ENCODE measurements around the gene GRK1.

The GRK1 gene

DNA sequence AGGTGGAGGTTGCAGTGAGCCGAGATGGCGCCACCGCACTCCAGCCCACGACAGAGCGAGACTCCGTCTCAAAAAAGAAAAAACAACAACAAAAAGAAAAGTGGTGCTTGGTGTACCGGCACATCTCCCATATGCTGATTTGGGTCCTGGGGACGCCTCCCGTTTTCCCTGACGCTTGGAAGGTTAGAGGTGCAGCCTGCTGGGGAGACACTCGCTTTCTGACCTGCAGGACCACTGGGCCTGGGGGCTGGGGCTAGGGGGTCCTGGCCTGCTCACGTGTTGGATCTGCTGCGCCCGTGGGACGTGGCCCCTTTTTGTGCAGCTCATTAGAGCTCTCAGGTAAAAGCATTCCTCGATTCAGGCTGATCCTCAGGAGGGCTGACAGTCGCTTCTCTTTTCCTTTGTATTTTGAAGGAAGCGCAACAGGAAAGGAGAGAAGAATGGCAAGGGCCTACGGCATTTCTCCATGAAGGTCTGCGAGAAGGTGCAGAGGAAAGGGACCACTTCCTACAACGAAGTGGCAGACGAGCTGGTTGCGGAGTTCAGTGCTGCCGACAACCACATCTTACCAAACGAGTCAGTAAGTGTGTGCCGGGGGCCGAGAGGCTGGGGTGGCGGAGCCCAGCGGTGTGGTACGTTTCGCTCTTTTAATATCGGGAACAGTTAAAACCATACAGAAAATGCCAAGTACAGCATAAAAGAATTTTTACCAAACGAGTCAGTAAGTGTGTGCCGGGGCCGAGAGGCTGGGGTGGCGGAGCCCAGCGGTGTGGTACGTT, 34.1 kb upstream of the GRK1 start:
- no peak for DNase-seq (ENCODE audit: low read depth in 1 of 2, low spot score in 1 of 2)

DNA sequence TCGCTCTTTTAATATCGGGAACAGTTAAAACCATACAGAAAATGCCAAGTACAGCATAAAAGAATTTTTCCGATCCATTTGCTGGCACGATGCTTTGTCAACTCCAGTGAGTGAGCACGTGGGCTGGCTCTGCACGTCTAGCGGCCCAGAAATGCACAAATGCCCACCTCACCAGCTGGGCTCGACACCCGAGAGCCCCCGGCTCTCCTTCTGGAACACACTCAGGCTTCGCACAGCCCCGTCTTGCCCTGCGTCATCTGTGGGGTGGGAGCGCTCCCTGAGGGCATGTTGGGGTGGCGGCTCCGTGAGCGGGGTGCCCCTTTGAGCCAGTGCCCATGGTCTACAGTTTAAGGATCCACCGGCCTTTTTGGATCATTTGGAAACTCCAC, 33.5 kb upstream of the GRK1 start:
- no peak for DNase-seq (ENCODE audit: low read depth in 1 of 2, low spot score in 1 of 2)

DNA sequence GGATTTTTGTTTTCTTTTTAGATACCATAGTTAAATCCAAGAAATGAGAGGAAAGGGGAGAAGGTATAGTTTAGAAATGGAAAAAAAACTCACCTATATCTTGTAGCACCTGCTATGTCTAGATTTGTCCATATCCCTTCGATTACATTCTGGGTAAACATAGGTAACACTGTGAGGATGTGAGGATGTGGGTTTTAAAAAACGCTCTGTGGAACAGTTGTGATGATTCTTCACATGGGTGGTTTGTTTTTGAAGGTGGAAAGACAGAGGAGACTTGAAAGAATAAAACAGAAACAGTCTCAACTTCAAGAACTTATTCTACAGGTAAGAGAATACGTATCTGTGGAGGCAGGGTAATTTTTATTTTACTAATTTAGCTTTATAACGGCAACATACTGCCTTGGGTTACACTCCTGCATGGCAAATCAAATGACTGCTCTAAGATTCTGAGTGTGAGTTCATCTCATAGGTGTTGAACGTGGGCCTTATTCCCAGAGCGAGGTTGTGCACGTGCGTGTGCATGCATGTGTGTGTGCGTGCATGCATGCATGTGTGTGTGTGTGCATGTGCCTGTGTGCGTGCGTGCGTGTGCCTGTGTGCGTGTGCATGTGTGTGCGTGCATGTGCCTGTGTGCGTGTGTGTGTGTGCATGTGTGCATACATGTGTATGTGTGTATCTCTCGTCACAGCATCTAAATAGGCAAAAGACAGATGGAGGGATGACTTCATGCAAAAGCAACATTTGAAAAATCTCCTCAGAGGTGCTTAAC, 32.6 kb upstream of the GRK1 start:
- no peak for DNase-seq (ENCODE audit: low read depth in 1 of 2, low spot score in 1 of 2)

DNA sequence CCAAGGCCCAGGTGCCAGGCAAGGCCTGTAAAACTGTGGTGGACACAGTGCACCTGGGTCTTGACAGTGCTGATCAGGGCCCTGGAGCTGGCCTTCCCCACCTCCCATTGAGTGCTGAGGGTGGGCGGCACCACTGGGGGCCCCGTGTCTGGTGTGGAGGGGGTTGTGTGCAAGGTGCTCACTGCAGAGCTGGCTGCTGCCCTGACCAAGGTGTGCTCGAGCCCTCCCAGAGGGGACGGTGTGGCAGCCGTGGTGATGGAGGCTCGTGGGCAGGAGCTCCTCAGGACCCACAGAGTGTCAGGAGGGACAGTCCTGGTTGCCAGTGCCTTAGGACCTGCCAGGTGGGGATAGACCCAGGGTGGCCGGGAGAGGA, 32.0 kb upstream of the GRK1 start:
- no peak for DNase-seq (ENCODE audit: low read depth in 1 of 2, low spot score in 1 of 2)

DNA sequence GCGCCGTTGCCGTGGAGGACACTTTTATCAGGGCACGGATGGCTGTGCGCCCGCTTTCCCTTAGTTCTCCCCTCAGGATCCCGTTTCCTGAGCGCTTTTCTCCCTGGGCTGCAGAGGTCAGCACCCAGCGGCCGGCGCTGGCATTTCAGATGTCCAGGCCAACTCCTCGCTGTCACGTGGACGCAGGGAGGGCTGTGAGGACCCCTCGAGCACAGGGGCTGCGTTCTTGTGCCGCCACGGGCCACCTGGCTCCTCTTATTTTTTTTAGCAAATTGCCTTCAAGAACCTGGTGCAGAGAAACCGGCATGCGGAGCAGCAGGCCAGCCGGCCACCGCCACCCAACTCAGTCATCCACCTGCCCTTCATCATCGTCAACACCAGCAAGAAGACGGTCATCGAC, 31.3 kb upstream of the GRK1 start:
- no peak for DNase-seq (ENCODE audit: low read depth in 1 of 2, low spot score in 1 of 2)

DNA sequence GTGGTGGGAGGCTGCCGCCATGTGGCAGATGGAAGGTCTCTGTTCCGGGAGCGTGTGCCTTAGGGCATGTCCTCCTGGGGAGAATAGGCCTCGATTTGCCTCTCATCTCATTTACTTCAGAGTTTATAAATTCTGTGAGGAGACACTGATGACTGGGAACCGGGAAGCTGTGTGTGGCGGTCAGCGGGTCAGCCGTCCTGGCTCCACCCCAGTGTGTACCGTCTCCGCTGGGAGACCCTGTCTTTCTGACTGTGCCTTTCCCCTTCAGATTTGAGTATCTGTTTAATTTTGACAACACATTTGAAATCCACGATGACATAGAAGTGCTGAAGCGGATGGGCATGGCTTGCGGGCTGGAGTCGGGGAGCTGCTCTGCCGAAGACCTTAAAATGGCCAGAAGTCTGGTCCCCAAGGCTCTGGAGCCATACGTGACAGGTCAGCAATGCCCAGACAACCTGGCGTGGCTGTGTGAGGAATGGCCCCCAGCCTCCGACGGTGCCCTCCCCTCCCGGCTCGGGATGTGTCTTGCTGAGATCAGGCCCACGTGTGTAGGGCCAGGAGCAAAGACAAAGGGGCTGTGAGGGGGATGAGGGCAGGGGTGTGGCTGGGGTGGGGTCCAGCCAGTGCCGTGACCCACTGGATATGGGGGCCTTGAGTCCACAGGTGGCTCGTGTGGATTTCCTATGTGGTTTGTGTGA, 30.6 kb upstream of the GRK1 start:
- DNase-seq (ENCODE audit: low read depth in 1 of 2, low spot score in 1 of 2), result no peak

DNA sequence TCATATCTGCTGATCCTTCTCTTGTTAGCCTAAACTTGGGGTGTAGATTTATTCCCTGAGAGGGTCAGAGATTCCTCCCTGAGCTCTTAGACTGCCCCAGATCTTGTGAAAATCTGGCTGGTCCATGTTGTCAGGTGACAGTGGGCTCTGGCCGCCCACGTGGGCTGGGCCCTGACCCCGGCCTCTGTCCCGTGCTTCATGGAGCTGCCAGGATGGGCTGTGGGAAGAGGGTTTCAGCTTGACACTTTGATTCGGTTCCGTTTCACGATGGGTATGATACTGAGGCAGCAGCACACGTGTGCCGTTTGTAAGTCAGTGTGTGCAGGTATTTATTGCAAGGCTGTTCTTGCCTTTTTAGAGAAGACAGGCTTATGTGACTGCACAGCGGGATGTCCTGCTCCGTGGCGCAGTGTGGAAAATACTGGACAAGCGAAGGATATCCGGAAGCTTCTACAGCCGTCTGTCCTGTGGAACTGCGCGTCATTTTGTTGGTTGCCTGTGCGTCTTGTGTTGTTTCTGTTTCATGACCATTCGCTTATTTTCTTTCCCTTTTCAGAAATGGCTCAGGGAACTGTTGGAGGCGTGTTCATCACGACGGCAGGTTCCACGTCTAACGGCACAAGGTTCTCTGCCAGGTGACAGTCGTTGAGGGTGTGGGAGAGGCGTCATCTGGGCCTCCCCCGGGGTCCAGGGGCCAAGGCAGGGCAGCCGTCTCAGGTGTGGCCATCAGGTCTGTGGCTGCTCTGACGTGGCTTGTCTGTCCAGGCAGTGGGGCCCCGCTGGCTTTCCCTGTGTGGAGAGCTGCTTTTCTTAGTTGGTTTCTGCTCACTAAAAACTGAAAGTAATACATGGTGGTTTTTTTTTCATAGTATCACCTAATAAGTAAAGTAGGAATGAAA, 29.5 kb upstream of the GRK1 start:
- DNase-seq (ENCODE audit: low read depth in 1 of 2, low spot score in 1 of 2), result no peak

DNA sequence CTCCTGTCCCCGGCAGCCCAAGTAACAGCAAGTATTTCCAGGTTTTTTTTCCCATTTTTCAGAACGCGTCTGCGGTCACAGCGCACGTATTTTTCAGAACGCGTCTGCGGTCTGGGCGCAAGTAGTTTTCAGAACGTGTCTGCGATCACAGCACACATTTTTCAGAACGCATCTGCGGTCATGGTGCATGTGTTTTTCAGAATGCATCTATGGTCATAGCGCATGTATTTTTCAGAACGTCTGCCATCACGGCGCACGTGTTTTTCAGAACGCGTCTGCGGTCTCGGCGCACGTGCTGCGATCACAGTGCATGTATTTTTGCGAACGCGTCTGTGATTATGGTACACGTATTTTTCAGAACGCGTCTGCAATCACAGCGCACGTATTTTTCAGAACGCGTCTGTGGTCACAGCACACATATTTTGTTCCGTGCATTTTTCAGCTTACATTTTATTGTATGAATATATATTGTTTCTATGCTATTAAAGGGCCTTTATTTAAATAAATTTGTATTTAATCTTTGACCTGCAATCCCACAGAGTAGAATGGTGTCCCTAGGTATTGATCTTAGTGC, 28.8 kb upstream of the GRK1 start:
- DNase-seq (ENCODE audit: low read depth in 1 of 2, low spot score in 1 of 2), result no peak

DNA sequence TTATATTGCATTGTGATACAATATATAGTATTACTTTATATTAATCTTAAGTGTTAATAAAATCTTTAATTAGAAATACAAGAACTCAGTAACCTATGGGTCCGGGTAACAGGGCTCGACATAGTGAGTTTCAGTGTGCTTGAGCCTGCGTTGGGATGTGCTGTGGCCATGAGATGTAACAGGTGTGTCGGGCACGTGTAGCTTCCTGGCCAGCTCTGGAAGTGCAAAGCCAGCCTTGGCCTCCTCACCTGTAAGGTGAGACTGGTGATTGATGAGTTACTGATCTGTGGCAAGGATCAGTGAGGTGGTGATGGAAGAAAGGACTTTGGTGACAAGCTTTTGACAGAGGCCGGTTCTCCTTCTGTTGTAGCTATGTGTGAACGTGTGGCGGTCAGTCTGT, 28.2 kb upstream of the GRK1 start:
- no peak for DNase-seq (ENCODE audit: low read depth in 1 of 2, low spot score in 1 of 2)

DNA sequence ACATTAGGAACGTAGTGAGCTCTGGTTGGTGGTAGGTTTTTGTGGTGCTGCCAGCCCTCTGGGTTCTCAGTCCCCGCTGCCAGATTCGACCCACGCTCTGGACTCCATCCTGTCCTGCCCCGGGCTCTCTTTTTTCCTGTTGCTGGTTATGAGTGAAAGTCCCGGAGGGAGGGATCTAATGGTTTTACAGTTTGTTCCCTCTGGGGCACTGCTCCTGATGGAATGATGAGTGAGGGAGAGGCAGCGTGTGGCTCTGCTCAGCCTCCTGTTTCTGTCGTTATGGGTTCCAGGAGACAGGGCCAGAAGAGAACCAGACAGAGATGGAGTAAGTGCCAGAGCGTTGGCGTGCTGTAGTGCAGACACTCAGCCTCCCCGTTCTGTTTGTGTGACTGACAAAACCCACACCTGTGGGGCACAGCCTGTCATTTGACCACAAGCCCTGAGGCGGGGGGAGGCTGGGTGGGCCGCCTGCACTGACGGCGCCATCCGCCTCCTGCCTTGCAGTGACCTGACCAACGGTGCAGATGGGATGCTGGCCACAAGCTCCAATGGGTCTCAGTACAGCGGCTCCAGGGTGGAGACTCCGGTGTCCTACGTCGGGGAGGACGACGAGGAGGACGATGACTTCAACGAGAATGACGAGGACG, 27.3 kb upstream of the GRK1 start:
- DNase-seq (ENCODE audit: low read depth in 1 of 2, low spot score in 1 of 2), result no peak

DNA sequence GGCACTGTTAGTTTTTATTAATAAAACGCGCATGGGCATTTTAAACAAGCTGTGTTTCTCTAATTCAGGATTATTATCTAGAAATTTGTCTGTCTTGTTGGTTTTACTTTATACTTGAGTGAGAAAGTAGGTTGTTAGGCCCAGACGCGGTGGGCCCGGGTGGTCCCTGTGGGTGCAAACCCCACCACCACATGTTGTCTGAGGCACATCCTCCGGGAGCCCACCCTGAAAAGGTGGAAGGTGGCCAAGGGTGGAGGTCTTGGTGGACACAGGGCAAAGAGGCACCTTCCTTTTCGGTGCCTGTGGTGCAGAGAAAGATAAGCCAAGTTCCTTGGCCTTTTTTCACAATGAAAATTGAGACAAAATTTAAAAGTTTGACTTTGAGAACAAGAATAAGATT, 25.6 kb upstream of the GRK1 start:
- no peak for DNase-seq (ENCODE audit: low read depth in 1 of 2, low spot score in 1 of 2)

DNA sequence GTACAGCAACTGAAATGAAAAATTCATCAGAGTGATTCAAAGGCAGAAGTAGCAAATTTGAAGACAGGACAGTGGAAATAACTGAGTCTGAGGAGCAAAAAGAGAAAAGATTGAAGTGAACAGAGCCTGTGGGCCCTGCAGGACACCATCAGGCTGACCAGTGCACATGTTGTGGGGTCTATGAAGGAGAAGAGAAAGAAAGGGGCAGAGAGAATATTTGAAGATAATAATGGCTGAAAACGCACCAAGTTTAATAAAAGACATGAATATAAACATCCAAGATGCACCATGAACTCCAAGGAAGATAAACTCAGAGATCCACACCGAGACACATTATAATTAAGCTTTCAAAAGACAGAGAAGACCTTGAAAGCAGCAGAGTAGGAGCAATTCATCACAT, 24.5 kb upstream of the GRK1 start:
- no peak for DNase-seq (ENCODE audit: low read depth in 1 of 2, low spot score in 1 of 2)

DNA sequence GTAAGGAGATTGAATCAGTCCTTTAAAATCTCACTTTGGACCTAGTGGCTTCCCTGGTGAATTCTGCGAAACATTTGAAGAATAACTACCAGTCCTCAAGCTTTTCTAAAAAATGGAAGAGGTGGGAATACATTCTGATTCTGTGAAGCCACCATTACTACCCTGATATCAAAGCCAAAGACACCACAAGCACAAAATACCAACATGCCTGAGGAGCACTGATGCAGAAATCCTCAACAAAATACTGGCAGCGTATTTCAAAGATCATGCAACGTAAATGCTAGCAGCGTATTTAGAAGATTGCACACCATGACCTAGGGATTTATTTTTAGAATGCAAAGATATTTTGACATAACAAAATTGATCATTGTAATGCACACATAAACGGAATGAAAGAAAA, 23.4 kb upstream of the GRK1 start:
- no peak for DNase-seq (ENCODE audit: low read depth in 1 of 2, low spot score in 1 of 2)

DNA sequence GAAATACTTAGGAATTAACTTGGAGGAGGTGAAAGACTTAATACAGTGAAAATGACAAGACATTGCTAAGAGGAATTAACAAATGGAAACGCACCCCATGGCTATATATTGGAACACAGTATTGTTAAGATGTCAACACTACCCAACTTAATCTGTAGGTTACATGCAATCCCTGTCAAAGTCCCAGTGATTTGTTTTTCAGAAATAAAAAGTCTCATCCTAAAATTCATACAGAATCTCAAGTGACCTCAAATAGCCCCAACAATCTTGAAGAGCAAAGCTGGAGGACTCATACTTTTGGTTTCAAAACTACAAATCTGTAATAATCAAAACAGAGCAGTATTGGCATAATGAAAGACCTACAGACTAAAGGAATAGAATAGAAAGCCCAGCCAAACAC, 22.2 kb upstream of the GRK1 start:
- no peak for DNase-seq (ENCODE audit: low read depth in 1 of 2, low spot score in 1 of 2)

DNA sequence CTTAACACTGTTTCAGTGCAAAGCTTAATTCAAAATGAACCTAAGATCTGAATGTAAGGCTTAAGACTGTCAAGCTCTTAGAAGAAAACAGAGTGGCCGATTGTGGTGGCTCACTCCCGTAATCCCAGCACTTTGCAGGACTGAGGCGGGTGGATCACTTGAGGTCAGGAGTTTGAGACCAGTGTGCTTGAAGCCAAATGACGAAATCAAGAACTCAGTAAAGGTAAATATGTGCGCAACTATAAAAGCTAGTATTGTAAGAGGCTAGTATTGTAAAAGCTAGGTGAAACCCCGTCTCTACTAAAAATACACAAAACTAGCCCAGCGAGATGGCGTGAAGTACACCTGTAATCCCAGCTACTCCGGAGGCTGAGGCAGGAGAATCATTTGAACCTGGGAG, 21.7 kb upstream of the GRK1 start:
- DNase-seq (ENCODE audit: low read depth in 1 of 2, low spot score in 1 of 2), result no peak

DNA sequence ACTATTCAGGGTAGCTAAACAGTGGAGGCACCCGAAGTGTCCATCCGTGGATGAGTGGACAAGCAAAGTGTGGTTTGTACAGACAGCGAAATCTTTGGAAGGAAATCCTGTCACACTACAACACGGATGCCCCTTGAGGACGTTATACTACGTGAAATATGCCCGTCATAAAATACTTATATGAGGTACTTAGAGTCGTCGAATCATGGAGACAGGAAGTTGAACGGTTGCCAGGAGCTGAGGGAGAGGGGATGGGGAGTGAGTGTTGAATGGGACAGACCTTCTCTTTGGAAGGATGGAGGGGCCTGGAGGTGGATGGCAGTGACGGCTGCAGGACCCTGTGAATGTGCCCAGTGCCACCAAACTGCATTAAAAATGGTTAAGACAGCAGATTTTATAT, 20.6 kb upstream of the GRK1 start:
- DNase-seq (ENCODE audit: low read depth in 1 of 2, low spot score in 1 of 2), result no peak

DNA sequence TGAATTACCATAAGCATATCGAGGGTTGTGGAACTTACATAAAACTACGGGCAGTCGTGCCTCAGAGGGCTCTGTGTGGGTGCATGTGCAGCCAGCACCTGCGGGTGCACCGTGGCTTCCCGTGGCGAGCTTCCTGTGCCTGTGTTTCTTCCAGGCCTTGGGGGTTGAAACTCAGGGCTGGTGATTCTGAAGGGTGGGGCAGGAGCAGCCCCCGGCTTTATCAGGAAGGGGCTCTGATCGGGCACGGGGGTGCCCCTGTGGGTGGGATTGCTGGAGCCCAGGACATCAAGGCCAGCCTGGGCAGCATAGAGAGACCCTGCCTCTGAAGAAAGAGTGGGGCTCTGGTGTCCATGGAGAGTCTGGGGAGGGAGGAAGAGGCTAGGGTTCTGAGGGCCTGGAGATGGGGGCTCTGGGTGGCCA, 20.1 kb upstream of the GRK1 start:
- no peak for DNase-seq (ENCODE audit: low read depth in 1 of 2, low spot score in 1 of 2)

DNA sequence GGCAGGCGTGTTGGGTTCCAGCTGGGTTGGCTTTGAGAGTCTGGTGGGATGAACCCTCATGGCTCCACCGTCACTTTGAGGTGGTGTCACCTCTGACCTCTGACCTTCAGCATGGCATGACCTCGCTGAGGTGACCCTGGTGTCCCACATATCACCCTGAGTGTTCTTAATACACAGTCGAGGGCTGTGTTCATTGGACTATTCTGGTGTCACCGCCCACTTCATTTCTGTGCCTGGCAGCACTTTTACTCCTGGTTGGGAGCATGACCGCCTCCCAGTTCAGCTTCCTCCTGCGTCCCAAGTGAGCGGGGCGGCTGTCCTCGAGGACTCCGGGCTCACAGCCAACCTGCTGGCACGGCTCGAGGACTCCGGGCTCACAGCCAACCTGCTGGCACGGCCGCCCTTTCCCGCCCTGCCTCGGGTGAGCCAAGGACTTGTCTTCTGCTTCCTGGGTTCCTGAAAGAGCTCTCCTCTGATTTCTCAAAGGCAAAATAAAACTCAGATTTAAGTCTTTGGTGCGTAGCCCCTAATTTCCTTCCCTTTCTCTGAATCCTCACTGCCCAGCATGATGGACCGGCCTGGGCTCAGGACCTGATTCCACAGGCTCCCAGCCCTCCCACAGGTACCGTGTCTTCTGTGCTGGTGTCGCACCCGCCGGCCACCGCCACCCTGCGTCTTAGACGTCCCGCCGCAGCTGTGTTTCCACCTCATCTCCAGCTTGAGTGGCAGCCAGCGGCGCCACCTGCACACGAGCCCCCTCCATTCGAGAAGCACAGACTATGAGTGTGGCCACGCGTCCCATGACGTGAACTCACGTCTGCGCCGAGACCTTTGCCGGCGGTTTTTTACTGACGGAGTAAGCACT, 19.4 kb upstream of the GRK1 start:
- no peak for DNase-seq (ENCODE audit: low read depth in 1 of 2, low spot score in 1 of 2)

DNA sequence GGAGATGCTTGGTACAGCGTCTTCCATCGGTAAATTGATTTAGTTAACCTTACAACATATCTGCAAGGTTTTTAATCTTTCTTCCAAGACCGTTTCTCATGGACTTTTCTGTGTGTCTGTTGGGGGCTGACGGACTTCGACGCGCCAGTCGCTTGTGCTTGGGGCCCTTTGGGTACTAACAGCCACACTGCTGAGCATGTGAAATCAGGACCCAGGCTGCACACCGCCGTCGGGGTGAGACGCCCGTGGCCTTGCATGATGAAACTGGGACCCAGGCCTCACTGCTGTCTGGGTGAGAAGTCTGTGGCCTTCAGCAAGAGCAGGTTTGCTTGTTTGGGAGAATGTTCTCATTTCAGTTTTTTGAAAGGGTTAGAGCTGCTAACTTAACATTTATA, 18.8 kb upstream of the GRK1 start:
- no peak for DNase-seq (ENCODE audit: low read depth in 1 of 2, low spot score in 1 of 2)

DNA sequence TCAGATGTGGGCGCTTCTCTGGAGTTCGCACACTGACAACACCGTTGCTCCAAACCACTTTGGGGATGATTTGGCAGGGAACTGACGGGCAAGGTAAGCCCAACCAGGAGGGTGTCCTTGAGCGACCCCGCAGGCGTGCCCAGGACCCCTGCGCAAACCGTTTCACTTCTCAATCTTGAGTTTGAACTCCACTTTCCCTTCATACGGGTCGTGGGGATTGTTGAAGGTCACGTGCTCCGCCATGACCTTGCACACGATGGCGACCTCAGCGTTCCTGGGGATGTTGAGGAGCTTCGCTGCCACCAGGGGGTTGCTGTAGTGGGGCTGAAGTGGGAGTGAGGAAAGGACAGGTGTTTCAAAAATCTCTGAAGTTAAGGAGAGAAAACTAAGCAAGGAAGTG, 17.8 kb upstream of the GRK1 start:
- DNase-seq (ENCODE audit: low read depth in 1 of 2, low spot score in 1 of 2), result no peak
